MV-4-11 (cell line): Measurements from ENCODE around the gene TRAF2.
A peak's percentile ranks its signal among the peaks of the same experiment; 100 is the strongest.

Experiments
- DNase-seq: peaks from one replicate; lab custom pipeline; 2025; lab: John Stamatoyannopoulos, UW

TRAF2 gene

GRCh38 chr9:136962163-136962562 lies 75.8 kb downstream of the TRAF2 start:
- no peak for DNase-seq

GRCh38 chr9:136962701-136963248 lies 76.5 kb downstream of the TRAF2 start:
- no peak for DNase-seq

DNA sequence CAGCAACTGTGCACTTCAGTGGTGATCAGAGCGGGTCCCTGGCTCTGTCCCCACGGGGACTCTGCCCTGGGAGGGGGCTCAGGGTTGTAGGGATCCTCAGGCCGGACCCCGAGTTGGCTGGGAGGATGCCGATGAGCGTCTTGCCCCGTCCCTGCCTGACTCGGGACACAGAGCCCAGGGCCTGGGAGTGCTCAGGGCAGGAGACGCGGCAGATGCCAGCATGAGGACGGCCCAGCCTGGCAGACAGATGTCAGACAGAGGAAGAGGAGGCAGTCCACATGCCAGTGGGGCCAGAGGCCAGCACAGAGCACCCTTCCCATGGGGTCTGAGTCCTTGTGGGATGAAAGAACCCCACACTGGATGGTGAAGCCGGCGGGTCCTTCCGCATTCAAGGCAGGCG lies 77.0 kb downstream of the TRAF2 start:
- DNase-seq = no peak

DNA sequence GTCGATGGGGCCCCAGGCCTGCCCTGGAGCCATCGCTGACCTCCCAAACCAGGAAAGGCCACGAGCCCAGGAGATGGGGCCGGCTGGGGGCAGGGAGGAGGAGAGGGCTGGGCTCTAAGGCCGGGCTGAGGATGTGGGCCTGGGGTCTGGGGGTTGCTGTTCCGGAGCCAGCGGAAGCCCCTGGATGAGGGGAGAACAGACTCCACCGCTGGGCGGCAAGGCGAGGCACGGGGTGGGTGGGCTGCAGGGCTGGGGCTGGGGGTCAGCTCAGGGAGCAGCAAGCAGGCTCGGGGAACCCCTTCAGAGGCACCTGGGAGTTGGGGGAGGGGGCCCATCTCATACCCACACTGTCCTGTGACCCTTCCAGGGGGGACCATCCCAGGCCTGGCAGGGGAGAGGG lies 77.4 kb downstream of the TRAF2 start:
- DNase-seq = no peak

- no peak for DNase-seq
Observed at GRCh38 chr9:136964171-136964689, 77.9 kb downstream of the TRAF2 start.

- no peak for DNase-seq
Observed at GRCh38 chr9:136964833-136965422, 78.6 kb downstream of the TRAF2 start.

DNA sequence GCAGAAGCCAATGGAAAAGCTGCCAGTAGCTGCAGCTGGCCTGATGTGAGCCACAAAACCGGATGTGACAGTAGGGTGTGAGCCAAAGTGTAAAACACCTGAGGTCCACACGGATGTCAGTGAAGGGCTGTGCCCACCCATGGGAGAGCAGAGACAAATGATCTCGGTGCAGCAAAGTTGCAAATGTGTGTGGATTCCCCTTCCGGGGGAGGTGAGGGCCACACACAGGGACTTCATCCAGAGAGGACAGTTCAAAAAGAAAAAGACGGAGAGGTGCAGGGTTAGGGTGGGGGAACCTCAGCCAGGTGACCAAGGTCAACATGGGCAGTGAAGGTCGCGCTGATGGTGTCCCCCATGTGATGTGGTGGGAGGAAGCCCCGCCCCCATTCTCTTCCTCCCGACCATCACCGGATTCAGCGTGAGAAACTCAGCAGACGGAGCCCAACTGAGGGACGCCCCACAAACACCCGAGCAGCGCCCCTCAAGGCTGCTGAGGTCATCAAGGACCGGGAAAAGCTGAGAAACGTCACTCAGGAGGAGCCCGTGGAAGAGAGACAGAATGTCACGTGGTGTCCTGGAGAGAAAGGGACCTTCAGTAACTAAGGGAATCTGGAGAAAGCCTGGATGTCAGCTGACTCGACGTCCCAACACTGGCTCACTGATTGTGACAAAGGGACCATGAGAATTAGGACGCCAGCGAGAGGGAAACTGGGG lies 79.6 kb downstream of the TRAF2 start:
- no peak for DNase-seq

DNA sequence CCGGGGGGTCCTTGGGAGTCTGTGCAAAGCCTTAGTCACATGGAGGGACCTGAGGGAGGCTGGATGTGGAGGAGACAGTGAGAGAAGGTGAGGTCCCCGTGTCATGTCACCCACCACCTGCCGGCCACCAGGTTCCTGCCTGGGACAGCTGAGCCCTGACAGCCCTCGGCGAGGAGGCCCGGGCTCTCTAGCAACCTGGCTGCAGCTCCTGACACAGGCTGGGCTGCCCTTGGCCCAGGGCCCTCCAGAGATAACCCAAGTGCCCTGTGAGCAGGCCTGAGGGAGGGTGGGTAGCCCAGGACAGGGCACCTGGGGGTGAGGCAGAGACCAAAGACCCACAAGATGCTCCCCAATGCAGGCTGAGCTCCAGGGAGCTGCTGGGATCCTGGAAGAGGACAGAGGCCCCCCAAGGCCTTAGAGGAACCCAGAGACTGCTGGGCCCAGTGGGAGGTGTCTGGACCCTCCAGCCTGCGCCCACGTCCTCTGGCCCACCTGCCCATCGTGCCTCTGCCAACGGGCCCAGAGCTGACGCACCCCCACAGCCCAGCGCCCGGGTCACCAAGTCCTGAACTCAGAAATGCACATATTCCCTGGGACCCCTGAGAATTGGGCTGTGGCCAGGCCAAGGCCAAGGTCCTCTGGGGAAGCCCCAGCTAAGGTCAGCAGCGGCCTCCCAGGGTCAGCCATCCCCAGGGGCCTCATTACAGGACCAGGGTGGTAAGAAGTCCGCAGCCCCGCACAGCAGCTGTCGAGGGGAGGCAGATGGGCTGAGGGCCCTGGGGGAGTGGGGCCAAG lies 82.2 kb downstream of the TRAF2 start:
- no peak for DNase-seq

GRCh38 chr9:136969150-136969549 lies 82.8 kb downstream of the TRAF2 start:
- no peak for DNase-seq

DNA sequence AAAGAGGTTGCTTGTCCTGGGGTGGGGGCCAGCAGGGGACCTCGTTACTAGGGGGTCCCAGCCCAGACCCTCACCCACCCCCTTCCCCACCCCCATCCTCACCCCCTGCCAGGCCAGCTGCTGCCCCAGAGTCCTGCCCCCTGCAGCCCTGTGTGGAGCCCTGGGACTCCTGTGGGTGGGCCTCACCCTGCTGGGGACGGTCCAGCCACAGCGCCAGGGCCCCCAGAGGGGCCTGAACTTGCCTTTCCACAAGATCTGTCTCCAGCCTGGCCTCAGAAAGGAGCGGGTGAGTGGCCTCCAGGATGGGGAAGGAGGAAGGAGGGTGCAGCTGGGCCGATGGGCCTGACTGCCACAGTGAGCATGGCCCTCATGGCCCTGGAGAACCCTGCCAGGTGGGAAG lies 83.5 kb downstream of the TRAF2 start:
- DNase-seq = no peak

DNA sequence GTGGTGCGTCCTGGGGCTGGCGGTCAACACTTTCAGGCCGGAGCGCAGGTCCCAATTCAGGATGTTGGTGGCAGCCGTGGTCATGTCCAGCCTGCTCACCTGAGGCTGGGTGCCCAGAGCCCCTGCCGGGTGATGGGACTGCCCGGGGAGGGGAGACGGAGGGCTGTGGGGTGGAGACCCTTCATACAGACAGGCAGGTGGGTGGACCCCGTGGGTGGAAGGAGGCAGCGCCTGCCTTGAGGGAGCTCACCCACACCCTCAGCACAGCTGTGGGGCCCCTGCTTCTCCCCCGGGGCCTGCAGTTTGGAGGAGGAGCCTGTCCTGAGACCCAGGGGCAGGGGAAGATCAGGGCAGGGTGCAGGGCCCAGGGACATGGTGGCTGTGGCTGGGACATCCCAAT lies 84.0 kb downstream of the TRAF2 start:
- DNase-seq = no peak

GRCh38 chr9:136971746-136972145 lies 85.4 kb downstream of the TRAF2 start:
- no peak for DNase-seq

DNA sequence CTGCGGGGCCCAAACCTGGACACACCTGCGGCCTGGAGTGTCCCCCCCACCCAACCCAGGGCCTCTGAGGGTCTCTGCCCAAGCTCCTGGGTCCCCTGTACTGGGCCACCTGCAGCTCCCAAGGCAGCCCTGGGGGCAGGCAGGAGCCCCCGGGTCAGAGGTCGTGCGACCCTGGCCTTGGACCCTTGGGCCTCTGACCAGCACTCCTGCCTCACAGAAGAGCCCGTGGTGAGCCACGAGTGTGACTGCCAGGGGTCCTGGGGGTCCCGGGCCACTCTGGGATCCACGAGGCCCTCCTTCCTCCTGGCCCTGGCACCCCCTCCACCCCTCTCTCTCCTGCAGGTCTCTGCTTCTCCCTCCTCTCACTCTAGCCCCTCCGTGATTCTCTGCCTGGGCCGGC lies 86.0 kb downstream of the TRAF2 start:
- no peak for DNase-seq

- no peak for DNase-seq
Observed at GRCh38 chr9:136972743-136973142, 86.4 kb downstream of the TRAF2 start.

DNA sequence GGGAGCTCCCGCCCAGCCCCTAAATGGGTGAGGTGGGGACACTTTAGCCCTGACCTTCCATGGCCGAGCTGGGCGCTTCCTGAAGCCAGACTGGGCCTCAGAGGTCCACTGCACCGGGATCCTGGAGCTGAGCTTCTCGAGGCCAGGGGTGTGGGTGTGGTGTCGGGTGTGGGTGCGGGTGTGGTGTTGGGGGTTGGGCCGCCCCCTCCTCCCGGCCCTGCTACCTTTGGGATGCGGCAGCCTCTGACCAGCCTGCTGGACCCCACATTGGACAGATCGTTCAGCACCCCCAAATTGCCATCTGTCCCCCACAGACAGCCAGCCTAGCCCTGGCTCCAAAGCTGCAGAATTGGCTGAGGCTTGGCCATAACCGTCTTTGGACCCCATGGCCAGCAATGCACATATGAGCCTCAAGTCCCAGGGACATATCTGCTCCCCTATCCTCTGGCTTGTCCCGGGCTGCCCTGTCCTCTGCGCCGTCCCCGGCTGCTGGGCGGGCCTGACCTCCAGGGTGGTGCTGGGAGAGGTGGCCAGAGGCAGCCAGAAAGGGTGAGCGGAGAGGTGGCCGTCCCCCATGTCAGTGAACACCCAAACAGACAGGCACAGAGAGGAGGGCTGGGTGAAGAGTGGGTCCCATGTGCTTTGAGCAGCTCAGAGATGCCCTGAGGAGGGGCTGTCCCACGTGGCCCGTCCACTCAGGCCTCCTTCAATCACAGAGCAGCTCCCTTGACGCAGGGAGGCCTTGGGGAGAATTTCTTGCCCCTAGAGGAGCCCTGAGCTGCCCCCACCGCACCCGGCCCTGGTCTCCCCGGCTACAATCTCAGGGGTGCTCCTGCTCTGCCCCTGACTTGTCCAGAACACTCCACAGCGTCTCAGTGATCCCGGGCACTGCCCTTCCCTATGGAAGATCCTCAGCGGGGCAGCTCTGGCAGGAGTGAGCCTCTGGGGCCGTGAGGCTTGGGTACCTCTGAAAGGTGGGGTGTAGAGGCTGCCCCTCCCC lies 87.6 kb downstream of the TRAF2 start:
- no peak for DNase-seq

DNA sequence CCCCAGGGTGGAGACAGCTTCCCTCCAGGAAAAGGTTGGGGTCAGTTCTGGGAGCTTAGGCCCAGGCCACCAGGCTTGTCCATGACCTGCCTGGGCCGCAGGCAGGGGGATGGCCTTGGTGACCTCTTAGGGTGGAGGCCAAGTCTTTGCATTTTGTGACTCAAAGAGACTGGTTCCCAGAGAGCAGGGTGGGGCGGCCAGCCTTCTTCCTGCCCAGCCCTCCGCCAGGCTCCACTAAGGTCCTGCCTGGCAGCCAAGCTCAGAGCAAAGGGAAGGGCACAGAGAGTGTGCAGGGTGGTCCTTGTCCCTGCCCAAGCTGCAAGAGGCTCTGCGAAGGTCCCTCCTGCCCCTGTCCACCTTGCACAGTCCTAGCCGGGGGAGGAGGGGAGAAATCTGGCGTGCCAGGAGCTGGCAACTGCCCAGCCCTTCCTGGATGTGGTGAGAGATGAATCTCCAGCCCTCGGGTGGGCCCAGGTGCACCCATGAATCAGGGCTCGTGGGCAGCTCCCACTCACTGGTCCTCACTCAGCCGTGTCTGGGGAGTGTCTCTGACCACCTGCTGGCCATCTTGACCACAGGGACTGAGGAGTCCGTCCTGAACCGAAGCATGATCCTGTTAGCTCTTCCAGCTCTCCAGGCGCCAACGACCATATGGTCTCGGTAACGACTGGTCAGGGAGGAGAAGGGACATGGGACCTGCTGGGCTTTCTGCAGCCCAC lies 88.7 kb downstream of the TRAF2 start:
- no peak for DNase-seq

GRCh38 chr9:136975644-136976043 lies 89.3 kb downstream of the TRAF2 start:
- DNase-seq = peak; percentile 25
